PC-9 (cell line): Measurements from ENCODE around the gene TULP4.

Experiments
- EZH2 ChIP-seq: fragments of 200-600 bp; sonication (generic); IDR thresholded peaks from 2 replicates; pipeline ENCODE4 v1.8.0; 2017; ENCODE audit warnings: antibody characterized with exemption, low read depth
- TF ChIP-seq, protein P1 (sequence below): fragments of 200-600 bp; sonication (generic); conservative IDR thresholded peaks from 2 replicates; pipeline ENCODE4 v1.6.1; 2017; ENCODE audit warnings: mixed run types, antibody characterized with exemption, mild to moderate bottlenecking, moderate library complexity

DNA sequence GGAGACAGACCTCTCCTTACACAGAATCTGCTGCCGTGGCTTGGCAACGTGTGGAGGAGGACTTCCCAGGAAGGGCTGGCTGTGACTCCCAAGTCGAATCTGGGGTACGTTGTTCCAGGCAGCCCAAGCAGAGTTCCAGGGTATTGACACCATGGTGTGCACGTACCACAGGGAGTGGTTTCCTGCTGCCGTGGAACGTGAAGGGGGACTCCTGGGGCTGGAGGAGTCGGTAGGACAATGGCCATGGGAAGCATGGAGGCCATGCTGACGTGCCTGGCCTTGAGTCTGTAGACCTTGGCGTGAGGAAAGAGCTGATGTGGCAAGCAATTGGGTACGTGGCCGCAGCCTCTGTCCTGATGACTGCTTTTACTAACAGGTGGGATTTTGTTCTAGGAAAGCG is 119.3 kb downstream of the TULP4 start:
- TF ChIP-seq, protein P1, sequence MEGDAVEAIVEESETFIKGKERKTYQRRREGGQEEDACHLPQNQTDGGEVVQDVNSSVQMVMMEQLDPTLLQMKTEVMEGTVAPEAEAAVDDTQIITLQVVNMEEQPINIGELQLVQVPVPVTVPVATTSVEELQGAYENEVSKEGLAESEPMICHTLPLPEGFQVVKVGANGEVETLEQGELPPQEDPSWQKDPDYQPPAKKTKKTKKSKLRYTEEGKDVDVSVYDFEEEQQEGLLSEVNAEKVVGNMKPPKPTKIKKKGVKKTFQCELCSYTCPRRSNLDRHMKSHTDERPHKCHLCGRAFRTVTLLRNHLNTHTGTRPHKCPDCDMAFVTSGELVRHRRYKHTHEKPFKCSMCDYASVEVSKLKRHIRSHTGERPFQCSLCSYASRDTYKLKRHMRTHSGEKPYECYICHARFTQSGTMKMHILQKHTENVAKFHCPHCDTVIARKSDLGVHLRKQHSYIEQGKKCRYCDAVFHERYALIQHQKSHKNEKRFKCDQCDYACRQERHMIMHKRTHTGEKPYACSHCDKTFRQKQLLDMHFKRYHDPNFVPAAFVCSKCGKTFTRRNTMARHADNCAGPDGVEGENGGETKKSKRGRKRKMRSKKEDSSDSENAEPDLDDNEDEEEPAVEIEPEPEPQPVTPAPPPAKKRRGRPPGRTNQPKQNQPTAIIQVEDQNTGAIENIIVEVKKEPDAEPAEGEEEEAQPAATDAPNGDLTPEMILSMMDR: no peak
- no peak for TF ChIP-seq EZH2
